CD4-positive, alpha-beta T cell treated with Interferon gamma for 1 hour (primary cell): ENCODE results near the gene TYRP1.
"Not testable (repeated sequence)": the region's sequence is repeated elsewhere in the genome, so short reads cannot be mapped to it uniquely, and the experiment has no call there.

Source experiments
- DNase-seq: peaks from one replicate; pipeline ENCODE4 v3.0.0-alpha.2; 2020

The TYRP1 gene

GRCh38 chr9:12693141-12693540, at the start of gene TYRP1:
Gene TYRP1, plus strand, starts transcription at chr9:12693385. Its CDS starts 612 bp downstream, at chr9:12693997.
- DNase-seq: no peak

- DNase-seq: no peak
Measured at GRCh38 chr9:12643686-12644085, 49.5 kb upstream of the TYRP1 start.

DNA sequence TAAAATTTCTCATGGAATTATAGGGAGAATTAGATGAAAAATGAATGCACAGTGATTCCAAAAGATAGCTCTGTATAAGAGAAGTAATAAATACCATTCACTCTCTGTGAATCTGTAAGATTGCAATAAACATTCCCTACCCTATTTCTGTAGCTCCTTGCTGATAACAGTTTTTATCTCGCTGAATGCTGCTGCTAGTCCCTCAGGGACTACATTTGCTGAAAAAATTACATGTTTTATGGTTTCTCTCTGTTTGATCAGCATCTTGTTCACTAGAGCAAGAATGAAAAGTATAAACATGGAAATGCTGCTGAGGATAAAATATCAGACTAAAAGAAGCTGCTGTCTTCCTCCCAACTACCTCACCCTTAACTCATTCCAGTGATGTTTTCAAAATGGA, 44.3 kb upstream of the TYRP1 start:
- no peak for DNase-seq

- no peak for DNase-seq
Measured at GRCh38 chr9:12651125-12651524, 42.1 kb upstream of the TYRP1 start.

DNA sequence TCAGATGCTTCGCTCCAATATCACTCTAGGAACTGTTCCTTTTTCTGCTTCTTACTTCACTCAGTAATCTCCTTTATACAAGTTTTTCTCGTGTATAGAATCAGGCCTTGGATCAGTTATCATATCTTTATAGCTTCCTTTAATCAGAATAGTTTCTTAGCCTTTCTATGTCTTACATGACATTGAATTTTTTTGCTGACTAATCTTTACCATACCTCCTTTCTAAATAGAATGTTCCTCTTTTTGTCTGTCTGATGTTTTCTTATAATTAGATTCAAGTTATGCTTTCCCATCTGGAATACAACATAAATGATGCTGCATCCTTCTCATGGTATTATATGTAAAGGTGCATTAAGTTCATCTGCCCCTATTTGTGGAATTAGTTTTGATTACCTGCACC, 40.2 kb upstream of the TYRP1 start:
- DNase-seq: no peak

DNA sequence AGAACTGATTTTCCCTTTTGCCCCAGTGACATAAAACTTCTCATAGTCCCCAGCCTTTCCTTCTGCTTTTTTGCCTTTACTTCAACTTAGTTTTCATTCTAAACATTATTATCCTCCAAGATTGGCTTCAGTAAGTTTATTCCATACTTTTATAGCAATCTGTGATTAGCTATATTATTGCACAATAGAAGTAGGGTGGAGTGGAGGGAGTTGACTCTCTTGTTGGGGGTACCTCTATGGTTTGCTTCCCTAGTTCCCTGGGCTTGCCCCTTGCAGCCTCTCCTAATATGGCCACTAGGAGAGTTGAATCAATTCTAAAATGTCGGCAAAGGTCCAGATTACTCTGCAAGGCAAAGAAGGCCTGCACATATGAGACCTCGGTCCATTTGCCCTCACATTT, 36.4 kb upstream of the TYRP1 start:
- DNase-seq: no peak

DNA sequence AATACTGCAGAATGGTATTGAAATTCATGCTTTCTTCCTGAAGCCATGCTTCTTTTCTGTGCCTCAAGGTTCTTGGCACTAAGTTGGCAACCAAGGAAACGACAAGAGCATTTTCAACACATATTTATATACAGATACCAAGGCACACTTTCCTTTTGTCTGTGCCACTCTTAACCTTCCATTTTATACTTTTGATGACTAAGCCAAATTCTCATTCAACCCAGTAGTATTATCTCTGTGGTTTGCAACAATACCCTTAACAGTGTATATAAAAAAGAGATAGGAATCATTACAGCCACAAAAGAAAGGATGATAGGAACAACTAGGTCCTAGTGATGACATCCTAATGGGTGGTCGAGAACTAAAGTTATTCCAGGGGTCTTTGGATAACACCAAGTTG, 36.0 kb upstream of the TYRP1 start:
- DNase-seq: no peak

- no peak for DNase-seq
Measured at GRCh38 chr9:12657998-12658397, 35.2 kb upstream of the TYRP1 start.

DNA sequence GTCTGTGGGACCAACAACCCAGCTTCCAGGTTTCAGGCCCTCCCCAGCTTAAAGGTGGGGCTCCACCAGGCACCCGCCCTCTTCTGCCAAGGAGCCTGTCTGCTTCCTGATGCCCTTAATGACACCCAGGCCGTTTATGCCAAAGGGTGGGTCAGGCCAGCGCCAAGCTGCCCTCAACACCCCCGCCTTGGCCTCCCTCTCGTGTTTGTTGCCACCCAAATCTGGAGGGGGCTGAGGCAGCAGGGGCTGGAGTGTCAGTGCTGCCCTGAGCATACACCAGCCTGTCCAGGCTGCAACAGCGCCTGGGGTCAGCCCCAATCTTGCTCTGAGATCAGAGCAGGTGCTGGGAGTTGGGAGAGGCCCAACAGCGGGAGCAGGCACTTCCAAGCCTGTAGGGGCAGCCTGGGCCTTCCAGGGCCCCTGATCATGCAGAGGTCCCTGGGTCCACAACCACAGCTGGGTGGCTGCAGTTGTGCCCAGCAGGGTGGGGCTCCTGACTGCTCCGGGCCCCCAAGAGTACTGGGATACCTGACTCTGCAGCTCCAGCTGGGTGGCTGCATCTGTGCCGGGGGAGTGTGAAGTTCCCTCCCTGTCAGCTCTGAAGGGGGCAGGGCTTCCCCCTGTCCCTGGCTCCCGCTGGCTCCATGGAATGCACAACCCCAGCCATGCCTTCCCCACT, 34.5 kb upstream of the TYRP1 start:
- DNase-seq: no peak

- no peak for DNase-seq
Measured at GRCh38 chr9:12659220-12659619, 34.0 kb upstream of the TYRP1 start.

DNA sequence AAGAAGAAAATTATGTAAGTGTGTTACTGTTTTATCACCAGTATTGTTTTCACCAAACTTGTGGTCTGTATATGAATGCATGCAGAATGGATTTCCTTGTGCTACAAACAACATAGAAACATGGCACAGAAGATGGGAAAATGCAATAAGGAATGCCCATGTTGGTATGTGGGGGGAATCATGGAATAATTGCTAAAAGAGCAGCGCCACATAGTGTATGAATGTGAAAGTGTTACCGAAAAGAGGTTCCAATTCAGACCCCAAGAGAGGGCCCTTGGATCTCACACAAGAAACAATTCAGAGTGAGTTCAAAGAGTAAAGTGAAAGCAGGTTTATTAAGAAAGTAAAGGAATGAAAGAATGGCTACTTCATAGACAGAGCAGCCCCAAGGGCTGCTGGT, 26.4 kb upstream of the TYRP1 start:
- no peak for DNase-seq

DNA sequence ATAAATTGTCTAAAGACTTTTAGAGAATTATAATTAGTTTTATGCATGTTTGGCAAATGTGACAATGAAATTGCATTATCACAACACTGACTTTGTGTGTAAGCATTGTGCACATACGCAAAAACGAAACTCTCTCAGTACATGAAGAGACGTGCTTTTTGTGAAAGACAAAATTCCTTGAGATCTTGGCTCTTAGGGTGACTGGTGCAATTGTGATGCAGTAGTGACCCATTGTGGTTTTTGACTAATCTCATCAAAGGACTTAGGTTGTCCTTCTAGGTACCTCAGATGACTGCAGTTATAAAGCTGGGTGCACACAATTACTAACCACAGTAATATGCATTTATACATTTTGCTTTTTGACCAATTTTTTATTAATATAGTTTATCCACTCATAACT, 25.3 kb upstream of the TYRP1 start:
- DNase-seq: no peak

DNA sequence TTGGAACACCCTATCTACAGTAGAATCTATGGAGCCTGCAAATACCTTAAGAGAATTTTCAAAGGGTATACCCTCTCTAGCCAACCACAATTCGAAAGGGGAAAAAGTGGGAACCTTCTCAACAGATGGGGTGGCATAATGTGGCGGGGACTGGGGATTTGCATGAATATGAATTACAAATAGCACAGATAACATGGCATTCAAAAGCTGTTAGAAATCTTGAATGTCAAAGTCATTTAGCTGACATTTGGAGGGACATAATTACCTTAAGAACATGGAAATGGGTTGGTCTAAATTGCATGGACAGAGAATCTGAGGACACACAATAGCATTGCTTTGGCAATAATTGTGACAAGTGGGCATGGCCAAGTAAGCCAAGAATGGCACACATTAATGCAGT, 23.2 kb upstream of the TYRP1 start:
- no peak for DNase-seq

DNA sequence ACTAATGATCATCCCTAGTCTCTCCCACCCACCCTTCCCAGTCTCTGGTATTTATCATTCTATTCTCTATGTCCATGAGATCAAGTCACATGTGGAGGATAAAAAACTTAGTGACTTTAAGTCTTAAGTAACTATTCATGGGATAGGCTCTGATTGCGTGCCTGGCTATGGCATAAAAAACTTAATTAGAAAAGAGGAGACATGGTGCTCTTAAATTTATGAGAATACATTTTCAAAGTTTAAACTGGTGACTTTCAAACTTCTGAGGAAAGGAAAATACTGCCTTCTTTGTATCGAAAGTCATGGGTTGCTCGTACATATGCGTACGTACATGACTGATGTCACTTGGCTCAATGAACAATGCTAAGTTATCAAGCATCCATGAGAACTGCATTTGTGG, 18.2 kb upstream of the TYRP1 start:
- no peak for DNase-seq

GRCh38 chr9:12677462-12678126, 15.6 kb upstream of the TYRP1 start:
- not testable (repeated sequence) for DNase-seq

DNA sequence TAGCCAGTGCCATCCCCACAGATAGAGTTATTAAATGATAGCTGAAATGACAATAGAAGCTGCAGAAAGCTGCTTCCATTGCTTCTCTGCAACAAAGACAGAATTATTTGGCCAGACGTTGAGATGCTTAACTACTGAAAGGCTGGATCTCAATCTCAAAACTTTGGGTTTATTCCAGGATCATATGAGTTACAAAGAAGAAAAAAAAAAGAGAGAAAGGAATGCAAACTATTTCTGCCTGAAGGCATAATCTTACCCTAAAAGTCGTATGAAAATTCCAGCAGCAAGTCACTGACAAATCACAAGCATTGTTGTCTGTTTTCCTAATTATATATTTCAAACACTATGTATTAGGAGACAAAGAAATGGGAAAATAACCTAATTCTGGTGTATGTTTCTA, 12.8 kb upstream of the TYRP1 start:
- no peak for DNase-seq

GRCh38 chr9:12680757-12681156, 12.4 kb upstream of the TYRP1 start:
- DNase-seq: no peak

- DNase-seq: no peak
Measured at GRCh38 chr9:12681620-12682019, 11.6 kb upstream of the TYRP1 start.

DNA sequence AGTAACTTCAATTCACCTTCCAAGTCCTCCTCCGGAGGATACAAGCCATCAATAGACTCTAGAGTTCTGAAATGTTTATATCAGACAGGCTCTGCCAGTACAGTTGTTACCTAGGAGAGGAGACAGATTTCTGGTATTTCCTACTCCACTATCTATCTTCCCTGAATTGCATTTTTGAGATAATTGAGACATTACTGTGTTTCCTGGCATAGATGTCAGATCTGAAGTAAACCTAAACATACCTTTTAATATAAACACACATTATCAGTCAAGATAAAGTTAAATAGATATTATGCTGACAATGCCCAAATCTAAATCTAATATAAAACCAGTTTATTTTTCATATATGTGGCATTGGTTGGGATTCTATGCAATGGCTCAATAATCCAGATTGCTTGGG, 8.2 kb upstream of the TYRP1 start:
- DNase-seq: no peak

GRCh38 chr9:12689233-12689632, 4.0 kb upstream of the TYRP1 start:
- no peak for DNase-seq

DNA sequence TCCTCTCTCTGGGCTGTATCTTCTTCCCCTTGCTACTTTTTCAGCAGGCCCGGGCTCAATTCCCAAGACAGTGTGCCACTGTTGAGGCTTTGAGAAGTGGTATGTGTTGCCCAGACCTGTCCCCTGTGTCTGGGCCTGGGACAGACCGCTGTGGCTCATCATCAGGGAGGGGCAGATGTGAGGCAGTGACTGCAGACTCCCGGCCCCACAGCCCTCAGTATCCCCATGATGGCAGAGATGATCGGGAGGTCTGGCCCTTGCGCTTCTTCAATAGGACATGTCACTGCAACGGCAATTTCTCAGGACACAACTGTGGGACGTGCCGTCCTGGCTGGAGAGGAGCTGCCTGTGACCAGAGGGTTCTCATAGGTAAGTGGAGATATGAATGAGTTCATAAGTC, 828 bp downstream of the TYRP1 start:
- no peak for DNase-seq

GRCh38 chr9:12695474-12695873, 2.3 kb downstream of the TYRP1 start:
- DNase-seq: no peak

- DNase-seq: no peak
Measured at GRCh38 chr9:12696931-12697622, 3.9 kb downstream of the TYRP1 start.

DNA sequence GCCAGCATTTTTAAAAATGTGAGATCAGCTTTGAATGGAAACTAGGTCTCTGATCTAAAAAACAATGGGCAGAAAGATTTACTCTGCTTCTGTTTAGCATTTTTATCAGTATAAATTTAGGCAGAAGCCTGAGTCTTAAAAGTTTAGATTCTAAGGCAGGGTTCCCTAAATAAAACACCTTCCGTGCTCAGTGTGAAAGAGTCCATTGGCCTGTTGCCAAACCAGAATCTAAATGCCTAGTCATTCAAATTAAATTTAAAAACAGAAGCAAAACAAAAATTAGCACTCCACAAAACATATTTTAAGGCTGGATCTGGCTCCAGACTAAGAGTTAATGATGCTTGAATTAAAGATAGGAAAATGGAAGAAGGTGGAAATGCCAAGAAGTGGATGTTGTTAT, 4.5 kb downstream of the TYRP1 start:
- no peak for DNase-seq
